Mammary epithelial cell (primary cell): ENCODE data around the gene ATF6.

ENCODE experiments used
- CTCF ChIP-seq, 2 donors: IDR thresholded peaks in 1 of 2; conservative IDR thresholded peaks in 1 of 2; 2 replicates each; pipeline ENCODE4 v1.5.1; 2011 to 2012; ENCODE audit warnings: inconsistent platforms in 2 of 2, low read length in 2 of 2, mild to moderate bottlenecking in 2 of 2, control low read depth in 1 of 2, low read depth in 1 of 2; ENCODE audit not compliant: insufficient read depth in 1 of 2; ENCODE audit errors: extremely low read depth in 1 of 2
- EZH2 ChIP-seq: IDR thresholded peaks from 2 replicates; pipeline ENCODE4 v1.6.1; 2012; ENCODE audit warnings: low read length, inconsistent platforms, borderline replicate concordance

- TF ChIP-seq CTCF (conservative IDR thresholded peaks at IDR 0.05 in 1 of 2, IDR thresholded peaks at IDR 0.05 in 1 of 2; ENCODE audit: extremely low read depth in 1 of 2, insufficient read depth in 1 of 2, low read depth in 1 of 2, low read length in 2 of 2) (no peak), EZH2 (no peak)
Measured at GRCh38 chr1:161777261-161777660, 11.1 kb downstream of the ATF6 start.
